GM18508 (cell line): ENCODE results near the gene NCF4.

Source experiments
- ATAC-seq: cut with Tn5 transposase; IDR thresholded peaks from one replicate; pipeline ENCODE4 v1.9.1; 2021; ENCODE audit warnings: moderate number of reproducible peaks; ENCODE audit not compliant: insufficient read depth, unreplicated experiment

NCF4 gene

DNA sequence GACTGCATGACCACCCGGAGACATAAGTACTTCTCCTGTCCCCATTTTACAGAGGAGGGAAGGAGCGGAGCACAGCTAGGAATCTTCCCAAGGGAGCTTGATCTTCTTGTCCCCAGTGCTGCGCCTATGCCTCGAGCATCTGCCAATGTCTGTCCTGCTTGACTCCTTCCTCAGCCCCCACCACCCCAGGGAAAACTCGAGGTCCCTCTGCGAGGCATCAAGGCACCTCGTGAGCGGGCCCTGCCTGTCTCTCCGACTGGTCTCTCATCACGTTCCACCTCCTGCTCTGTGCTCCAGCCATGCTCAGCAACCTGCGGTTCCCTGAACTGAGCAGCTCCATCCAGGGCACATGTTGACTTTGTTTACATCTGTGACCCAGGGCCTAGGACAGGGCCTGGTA lies 2.5 kb downstream of the NCF4 start:
- ATAC-seq, result no peak

DNA sequence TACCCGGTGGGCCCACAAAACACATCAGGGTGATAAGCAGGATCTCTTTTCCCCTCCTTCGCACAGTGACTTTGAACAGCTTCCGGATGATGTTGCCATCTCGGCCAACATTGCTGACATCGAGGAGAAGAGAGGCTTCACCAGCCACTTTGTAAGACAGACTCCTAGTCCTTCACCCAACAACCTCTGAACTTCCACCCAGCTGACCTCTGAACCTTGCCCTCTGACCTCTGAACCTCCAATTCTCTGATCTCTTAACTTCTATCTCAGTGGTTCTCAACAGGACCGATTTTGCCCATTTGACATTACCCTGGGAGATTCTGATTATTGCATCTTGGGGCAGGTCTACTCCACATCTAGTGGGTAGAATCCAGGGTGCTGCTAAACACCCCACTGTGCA lies 3.2 kb downstream of the NCF4 start:
- ATAC-seq, result no peak

DNA sequence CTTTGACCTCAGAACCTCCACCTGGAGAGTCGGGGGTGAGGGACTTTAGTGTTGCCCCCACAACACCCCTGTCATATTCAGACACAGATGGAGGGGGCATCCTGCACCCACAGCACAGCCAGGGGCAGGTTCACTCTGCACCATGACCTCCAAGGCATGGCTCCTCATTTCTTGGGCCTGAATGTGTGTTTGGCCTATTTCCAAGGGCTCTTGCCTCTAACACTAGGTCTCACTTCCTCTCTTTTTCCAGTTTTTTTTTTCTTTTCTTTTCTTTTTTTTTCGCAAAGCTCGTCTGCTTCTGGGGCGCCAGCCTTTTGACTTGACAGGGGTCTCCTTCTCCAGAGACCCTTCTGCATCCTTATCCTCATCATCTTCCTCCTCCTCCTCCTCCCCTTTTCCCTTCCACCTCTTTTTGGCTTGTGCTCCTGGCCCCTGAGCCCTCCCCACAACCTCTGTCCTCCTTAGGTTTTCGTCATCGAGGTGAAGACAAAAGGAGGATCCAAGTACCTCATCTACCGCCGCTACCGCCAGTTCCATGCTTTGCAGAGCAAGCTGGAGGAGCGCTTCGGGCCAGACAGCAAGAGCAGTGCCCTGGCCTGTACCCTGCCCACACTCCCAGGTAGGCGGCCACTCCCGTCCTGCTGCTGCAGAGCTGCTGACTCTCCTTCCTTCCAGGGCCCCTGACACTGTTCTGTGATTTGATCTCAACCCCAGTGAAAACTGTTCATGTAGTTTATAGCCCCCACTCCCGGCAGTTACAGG lies 3.8 kb downstream of the NCF4 start:
- ATAC-seq, result no peak

DNA sequence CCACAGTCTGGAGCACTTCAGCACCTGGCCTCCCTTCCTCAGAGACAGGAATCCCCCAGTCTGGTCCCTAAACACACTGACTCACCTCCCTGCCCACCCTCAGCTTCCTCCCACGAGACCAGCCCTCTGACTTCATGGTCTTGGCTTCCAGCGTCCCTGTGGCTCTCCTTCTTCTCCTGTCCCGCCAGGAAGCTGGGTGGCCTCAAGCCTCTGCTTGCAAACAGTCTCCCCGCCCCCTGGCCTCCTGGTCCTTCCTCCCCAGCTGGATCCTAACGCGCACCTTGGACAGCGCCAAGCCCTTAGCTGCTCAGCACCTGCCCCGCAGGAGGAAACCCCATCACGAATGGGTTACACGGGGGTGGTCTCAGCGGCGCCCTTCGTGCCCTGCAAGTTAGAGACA lies 4.5 kb downstream of the NCF4 start:
- no peak for ATAC-seq

DNA sequence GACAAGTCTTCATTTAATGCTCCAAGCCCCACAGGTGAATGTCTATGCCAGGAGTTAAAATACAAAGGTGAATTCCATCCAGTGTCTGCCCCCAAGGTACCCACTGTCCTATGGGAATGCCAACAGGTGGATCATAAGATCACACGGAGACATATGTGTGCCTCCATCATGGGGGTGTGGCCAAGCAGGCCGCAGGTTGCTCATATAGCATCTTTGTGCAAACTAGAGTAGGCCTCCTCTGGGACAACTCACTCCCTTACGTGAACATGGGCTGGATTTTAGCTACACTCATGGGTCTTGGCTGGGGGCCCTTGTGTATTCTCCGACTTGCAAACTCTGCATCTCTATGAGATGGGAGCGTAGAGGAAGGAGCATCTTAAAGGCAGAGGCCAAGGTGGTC lies 6.9 kb downstream of the NCF4 start:
- no peak for ATAC-seq

DNA sequence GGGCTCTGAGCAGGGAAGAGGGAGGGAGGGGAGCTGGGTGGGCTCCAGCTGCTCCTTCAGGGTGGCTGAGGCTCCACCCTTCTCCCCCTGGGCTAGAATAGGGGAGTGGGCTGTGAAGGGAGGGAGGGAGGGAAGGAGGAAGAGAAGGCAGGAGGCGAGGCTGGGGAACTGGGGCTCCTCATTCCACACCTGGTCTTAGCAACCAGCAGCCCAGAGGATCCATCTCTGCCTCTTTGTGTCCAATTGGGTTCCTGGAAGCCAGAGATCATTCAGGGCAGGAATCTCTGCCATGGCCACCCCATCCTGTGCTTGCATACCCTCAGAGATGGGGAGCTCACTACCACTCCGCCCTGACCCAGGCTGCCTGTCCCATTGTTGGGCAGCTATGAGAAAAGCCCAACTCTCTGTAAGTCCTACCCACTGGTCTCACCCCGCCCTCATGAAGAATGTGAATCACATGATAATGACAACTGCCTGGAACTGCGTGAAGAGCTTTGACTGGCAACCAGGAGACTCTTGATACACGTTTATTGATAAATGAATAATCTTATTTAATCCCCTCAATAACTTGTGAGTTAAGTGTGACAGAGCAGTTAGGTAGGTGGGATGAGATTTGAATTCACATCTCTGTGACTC lies 7.9 kb downstream of the NCF4 start:
- ATAC-seq, result no peak

DNA sequence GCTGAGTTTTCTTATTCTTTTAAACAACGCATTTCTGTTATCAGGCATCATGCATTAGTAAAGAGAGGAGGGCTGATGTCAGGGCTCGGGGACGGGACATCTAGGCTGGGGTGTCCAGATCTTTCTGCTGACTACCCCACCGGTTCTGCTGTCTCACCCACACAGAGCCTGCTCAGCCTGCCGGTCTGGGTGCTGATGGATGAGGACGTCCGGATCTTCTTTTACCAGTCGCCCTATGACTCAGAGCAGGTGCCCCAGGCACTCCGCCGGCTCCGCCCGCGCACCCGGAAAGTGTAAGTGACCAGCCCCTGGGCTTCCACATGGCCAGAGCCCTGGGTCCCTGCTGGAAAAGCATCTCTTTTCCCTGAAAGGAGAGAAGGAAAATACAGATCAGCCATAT lies 9.4 kb downstream of the NCF4 start:
- ATAC-seq, result no peak

DNA sequence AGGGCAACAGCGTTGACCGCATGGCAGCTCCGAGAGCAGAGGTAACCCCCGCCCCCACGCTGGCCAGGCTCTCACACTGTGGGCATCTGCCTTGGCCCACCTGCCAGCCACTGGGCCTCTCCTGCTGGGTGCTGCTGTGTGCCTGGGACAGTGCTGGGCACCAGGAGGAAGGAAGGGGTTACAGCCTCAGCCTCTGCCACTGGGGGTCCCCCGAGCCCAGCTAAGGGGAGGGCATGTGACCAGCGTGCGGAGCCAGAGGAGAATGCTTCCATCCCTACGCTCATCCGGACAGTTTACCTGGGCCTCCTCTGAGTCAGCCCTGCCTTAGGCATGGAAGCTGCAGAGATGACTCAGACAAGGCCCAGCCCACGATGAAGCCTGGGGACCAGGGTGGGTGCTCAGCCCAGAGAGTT lies 10.9 kb downstream of the NCF4 start:
- ATAC-seq, result no peak

DNA sequence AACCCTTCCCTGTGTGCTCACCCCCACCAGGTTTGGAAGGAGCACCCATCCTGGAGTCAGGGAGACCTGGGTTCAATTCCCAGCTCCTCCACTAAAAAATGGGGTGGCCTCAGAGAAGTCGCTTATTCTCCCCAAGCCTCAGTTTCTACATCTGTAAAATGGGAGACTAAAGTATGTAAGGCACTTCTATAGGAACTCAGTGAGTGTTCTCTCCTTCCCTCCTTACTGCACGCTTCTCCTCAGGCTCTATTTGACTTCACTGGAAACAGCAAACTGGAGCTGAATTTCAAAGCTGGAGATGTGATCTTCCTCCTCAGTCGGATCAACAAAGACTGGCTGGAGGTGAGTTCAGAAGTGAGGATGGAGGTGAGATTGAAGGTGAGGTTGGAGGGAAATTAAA lies 11.3 kb downstream of the NCF4 start:
- no peak for ATAC-seq

DNA sequence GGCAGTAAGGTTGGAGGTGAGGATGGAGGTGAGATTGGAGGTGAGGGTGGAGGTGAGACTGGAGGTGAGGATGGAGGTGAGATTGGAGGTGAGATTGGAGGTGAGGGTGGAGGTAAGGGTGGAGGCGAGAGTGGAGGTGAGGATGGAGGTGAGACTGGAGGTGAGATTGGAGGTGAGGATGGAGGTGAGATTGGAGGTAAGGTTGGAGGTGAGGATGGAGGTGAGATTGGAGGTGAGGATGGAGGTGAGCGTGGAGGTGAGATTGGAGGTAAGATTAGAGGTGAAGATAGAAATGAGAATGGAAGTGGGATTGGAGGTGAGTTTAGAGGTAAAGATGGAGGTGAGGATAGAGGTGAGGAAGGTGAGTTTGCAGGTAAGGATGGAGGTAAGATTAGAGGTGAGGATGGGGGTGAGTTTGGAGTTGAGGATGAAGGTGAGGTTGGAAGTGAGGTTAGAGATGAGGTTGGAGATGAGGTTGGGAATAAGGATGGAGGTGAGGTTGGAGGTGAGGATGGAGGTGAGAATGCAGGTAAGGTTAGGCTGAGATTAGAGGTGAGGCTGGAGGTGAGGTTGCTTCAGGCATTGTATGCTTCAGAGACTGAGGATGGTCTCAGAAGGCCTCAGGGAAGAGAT lies 12.2 kb downstream of the NCF4 start:
- no peak for ATAC-seq

DNA sequence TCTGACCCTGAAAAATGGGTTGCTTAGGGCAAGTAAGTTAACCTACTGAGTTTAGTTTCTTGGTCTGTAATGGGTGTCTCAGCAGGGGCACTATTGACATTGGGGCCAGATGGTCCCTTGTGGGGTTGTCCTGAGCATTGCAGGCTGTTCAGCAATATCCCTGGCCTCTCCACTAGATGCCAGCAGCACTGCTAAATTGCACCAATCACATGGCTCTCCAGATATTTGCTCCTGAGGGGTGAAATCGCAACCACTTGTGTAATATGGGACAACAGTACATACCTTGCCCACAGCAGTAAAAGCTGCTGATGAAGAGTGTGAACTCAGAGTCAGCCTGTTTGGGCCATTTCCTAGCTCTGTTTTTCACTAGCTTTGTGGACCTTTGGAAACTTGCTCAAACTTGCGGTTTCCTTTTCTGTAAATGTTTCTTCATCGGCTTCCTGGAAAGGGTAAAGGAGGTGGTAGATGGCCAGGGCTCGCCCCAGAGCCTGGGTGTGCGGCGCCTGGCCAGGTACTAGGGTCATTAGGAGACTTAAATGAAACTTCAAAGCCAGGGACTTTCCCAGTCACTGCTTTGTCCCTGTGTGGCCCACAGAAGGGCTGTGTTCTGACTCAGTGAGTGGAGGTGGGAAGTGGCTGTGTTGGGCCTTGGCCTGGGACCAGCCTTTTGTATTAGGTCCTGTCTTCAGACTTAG lies 13.0 kb downstream of the NCF4 start:
- ATAC-seq, result no peak

DNA sequence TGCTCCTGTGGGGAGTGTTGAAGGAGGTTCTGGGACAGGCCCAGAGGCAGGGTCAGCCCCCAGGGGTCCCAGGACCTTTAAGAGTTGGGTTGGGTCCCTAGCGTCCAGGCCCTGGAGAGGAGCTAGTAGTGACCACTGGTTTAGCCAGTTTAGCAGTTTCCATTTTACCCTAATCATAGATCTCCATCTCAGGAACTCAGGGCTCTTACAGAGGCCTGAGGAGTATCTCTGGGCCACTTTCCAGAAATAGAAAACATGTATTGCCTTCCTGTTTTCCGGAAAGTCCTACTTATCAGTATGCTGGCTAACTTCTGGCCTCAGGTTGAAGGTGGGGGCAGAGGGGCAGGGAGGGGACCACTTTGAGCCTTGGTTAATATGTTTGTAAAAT lies 13.5 kb downstream of the NCF4 start:
- no peak for ATAC-seq

DNA sequence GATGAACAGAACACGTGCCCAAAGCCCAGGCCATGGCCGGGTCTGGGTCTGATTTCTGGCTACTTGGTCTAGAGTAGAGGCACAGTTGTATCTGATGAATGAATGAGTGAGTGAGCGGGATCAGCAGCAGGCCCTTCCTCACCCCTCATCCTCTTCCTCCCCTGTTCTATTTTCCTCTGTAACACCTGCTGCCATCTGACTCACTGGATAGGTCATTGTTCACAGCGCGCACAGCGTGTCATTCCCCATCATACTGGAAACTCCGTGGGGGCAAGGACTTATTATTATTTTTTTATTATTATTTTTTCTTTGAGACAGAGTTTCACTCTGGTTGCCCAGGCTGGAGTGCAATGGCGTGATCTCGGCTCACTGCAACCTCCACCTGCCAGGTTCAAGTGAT lies 13.9 kb downstream of the NCF4 start:
- no peak for ATAC-seq

DNA sequence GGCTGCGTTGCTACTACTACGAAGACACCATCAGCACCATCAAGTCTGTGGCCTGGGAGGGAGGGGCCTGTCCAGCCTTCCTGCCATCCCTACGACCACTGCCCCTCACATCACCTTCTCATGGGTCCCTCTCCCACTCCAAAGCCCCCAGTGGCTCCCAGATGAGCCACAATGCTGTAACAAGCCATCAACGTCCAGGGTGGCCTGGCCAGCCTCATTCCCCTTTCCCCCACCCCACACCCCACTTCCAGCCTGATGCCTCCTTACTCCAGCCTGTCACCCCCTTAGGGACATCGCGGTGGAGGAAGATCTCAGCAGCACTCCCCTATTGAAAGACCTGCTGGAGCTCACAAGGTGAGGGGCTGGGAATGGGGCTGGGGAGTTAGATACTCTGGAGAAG lies 14.9 kb downstream of the NCF4 start:
- no peak for ATAC-seq

DNA sequence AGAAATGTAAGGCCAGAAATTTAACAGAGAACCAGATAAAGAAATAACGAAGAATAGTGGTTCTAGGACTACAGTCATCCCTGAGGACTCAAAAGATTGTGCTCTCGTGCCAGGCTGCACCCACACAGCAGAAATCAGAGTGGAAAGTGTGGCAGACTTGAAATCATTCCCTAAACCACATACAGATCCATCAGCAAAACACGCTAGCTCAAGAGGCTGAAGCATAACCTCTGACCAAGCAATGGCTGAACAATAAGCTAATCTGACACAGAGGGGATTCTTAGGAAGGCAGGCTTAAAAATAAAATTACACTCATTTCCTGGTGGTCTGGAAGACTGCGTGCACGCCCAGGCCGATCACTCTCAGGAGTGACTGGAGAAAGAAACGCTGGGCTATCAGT lies 19.0 kb downstream of the NCF4 start:
- no peak for ATAC-seq

DNA sequence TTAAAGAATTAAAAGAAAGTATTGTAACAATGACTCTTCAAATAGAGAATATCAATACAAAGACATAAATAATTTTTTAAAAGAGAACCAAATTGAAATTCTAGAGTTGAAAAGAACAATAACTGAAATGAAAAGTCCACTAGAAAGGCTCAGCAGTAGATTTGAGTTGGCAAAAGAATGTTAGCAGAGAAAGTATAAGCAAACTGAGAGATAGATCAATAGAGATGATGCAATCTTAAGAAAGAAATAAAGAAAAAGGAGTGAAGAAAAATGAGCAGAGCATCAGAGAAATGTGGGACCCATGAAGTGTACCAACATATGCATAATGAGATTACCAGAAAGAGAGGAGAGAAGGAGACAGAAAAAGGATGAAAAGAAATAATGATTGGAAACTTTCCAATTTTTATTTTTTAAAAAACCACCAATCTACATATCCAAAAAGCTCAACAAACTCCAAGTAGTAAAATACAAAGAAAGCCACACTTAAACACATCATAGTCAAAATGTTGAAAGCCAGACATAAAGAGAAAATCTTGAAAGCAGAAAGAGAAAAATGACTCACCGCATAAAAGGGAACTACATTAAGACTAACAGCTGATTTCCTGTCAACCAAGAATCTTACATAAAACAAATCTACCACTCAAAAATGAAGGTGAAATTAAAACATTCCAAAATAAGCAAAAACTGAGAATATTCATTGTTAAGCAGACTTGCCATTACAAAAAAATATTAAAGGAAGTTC lies 20.9 kb downstream of the NCF4 start:
- ATAC-seq, result no peak

DNA sequence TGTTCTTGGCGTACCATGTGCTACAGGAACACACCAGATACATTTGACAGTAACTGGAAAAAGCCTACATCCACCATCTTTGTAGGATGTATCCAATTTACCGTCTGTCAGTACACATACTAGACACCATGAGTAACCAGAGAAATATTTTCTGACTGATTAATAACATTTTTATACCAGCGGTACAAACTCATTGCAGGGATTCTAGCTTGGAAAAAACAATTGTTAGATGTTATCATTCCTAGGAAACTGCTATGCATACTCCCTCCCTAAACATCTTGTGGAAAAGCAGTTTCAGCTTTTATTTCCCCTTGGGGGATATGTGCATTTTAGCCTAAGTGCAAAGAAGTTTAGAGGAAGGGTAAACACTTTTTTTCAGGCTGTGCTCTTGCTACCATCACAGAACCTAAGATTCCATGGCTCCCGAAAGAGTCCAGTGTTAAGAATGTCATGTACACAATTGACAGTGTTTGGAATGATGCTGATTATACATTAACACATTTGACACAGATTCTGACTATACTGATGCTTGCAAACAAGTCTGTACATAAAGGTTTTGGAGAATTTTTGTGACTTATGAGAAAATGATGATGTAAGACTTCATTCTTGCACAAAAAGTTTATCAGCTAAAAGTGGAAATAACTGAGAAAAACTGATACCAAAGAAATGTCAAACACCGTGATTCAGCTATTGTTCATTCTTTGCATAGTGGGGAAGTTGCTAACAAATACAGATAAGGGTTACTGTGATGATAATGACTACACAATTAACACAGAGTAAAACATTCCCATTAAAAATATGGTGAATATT lies 23.7 kb downstream of the NCF4 start:
- ATAC-seq, result no peak

DNA sequence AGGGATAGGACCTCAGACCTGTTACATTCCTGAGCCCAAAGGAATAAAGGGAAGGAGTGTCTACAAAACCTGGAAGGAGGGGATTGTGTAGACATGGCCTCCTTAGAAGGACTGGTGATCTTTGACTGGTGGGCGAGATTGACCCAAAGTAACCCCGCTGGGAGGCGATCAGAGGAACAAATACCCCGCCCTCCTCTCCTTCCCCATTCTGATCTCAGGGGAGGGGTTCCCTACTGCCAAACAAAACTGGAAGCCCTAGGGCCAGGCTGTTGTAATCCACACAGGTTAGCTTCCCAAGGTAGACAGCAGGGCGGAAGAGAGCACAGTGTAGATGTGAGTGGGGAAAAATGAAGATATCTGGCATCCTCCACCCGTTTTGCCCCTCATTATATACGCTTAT lies 24.7 kb downstream of the NCF4 start:
- no peak for ATAC-seq

DNA sequence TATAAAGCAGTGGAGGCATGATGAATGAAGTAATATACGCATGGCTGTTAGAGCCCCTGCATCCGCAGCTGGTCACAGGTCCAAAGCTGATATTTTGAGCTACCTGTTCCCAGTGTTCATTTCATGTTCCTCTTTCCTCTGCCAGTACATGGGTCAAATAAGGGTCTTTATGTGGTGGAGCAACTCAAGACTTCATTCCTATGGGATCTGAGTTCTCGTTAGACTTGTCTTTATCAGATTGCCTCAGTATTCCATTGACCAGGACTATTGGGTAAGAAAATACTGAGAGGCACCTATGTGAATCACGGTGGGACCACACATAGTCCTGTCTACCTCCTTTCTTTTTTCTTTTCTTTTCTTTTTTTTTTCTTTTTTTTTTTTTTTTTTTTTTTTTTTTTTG lies 25.2 kb downstream of the NCF4 start:
- no peak for ATAC-seq

DNA sequence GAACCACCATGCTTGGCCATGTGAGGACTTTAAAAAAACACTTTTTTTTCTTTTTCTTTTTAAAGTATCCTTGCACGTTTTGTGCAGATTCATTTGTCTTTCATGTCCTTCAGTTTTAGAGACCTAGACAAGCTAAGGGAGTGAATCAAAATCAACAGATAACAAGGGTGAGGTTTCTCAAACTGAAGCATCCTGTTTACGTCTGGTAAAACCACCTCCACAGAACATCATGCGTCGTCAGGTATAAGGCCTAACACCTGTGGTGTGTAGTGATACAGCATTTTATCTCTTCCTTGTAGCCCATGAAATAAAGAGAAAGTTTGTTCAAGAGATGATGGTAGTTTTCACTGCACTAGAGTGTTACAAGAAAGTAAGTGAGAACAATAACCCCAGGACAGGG lies 26.4 kb downstream of the NCF4 start:
- ATAC-seq, result no peak
